Lung microvascular endothelial cell (primary cell): ENCODE results near the gene CYP2A6. TPM values are rescaled to one million over a fixed set of nuclear protein-coding genes. Genes with fewer than 3 reads are reported as not detected.
A peak's percentile ranks its signal among the peaks of the same experiment; 100 is the strongest.
"Not testable (repeated sequence)": the region's sequence is repeated elsewhere in the genome, so short reads cannot be mapped to it uniquely, and the experiment has no call there.

ENCODE experiments used
- DNase-seq, 2 donors: peaks; one replicate each; pipeline versions ENCODE4 v3.0.0 to v3.0.0-alpha.2; 2010; ENCODE audit warnings: low read depth in 2 of 2
- total RNA-seq: library from RNA; depleted of rRNA; stranded (reverse); fragments of >200 nt; gene quantifications from 2 replicates; pipeline ENCODE4 v1.2.1, GENCODE V29; 2014

CYP2A6 gene
- total RNA-seq, 1 donor from 2014 or later = not detected

DNA sequence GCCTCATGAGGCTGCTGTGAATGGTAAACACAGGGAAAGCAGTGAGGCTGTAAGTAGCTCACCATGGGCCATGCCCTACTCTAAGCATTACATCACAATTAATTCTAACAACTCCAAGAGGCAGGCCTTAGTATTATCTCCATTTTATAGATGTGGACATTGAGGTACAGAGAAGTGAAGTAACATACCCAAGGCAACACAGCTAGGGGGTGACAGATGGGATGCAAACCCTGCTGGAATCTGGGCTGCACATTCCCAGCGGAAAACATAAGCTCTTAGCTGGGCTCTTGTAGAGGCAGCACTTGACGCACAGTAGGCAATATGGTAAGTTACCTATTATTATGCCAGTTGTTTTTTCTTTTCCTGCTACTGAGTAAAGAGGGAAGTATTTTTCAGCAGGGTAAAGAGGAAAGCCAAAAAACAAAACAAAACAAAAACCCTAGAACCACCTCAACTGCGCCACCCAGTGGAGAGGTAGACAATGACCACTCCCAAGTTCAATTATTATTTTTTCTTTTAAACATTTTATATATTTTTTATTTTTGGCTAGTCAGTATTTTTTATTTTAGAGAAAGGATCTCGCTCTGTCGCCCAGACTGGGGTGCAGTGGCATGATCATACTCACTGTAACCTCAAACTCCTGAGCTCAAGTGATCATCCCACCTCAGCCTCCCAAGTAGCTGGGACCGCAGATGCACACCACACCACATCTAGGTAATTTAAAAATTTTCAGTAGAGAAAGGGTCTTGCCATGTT lies 30.6 kb downstream of the CYP2A6 start:
- peak in 1 of 2 donors; percentile 54 for DNase-seq

GRCh38 chr19:40818480-40819399 lies 31.5 kb downstream of the CYP2A6 start:
- DNase-seq = peak; percentile 51

DNA sequence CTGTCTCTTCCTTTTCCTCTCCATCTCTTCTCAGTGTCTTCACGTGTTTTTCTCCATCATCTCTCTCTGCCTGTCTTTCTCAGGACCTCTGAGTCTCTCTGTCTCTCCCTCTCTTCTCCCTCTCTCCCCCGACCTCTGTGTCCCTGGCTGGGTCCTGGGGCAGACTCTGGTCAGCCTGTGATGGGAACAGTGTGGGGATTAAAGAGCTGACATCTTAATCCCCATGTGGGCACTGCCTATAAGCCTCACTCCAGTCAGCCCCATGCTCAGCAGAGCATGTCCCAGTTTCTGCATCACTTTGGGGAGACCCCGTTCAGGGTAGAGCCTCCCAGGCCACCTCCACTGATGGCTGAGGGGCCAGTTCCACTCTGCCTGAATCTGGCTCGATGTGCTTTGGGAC lies 35.0 kb downstream of the CYP2A6 start:
- no peak for DNase-seq

GRCh38 chr19:40813182-40813581 lies 37.1 kb downstream of the CYP2A6 start:
- DNase-seq = no peak

DNA sequence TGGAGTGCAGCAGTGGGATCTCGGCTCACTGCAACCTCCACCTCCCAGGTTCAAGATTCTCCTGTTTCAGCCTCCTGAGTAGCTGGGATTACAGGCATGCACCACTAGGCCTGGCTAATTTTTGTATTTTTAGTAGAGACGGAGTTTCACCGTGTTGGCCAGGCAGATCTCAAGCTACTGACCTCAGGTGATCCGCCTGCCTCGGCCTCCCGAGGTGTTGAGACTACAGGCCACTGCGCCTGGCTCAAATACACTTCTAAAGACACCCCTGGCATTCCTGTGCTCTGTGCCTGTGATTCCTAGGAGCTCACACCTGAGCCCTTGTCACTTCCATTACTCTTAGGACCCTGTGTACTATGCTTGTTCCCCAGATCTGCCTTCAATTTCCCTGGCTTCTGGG lies 37.7 kb downstream of the CYP2A6 start:
- DNase-seq = not testable (repeated sequence)

DNA sequence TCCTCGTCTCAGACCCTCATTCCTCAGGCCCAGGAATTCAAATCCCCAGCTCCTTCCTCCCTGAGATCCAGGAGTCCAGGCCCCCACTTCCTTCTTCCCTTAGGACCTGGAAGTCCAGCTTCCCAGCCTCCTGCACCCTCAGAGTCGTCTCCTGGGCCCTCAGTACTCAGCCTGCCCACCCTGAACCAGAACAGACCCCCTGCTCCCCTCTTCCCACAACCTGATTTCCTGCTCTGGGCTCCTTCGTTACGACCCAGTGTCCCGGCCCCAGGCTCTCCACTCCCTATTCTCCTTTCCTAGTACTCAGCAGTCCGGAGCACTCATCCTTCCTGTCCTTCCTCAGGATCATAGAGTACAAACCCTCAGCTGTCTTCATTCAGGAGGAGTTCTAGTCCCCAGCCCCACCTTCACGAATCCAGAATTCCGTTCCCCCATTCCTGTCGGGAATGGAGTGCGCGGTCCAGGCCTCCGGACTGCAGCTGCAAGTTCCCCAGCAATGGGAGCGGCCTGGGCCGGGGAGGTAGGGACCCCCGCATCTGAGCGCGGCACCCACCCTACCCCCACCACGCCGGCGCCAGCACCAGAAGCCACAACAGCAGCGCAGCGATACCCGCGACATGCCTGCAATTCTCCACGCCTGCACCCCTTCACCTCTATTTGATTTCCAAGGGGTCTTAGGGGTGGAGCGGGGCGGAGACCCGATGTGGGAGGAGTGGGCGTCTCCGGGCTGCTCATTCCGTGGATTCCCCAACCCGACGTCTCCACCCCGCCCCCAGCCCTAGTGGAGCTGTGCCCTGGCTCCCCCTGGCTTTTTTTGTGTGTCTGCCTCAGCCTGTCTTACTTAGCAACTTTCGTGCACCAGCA lies 38.5 kb downstream of the CYP2A6 start:
- DNase-seq = no peak

DNA sequence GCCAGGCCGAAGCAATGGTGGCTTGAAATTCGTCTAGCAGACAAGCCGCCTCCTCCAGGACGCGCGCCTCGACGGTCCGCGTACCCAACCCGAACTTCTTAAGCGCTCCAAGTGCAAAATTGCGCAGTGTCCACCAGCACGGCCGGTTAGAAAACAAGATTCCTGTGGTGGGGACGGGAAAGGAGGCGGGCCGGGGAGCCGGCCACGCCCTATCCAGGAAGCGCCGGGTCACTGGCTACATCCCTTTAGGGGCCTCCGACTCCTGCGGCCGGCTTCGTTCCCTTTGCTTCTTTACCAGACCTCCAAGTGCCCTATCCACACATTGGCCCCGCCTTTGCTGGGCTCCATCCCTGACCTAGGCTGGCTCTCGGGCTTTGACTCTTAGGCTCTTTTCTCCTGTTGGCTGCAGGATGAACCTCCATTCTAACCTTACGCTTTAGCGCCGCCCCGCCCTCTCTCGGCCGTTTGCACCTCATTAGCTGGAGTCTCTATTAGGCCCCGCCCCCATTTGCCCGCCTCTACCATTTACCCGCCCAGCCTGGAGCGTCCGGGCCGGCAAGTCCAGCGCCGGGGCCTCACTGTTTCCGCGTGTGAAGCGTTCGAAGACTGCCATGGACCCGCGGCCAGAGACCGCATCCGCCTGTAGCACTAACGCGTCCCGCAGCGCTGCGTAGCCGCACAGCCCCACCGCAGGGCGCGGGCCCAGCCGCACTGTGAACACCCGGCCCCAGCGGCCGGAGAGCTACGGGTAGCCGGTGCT lies 39.4 kb downstream of the CYP2A6 start:
- DNase-seq = peak; percentile 80 to 81

GRCh38 chr19:40810160-40810559 lies 40.1 kb downstream of the CYP2A6 start:
- no peak for DNase-seq

- no peak for DNase-seq
Measured at GRCh38 chr19:40809358-40810086, 40.7 kb downstream of the CYP2A6 start.

- no peak for DNase-seq
Measured at GRCh38 chr19:40808497-40808896, 41.8 kb downstream of the CYP2A6 start.

GRCh38 chr19:40808021-40808325 lies 42.3 kb downstream of the CYP2A6 start:
- DNase-seq = no peak

DNA sequence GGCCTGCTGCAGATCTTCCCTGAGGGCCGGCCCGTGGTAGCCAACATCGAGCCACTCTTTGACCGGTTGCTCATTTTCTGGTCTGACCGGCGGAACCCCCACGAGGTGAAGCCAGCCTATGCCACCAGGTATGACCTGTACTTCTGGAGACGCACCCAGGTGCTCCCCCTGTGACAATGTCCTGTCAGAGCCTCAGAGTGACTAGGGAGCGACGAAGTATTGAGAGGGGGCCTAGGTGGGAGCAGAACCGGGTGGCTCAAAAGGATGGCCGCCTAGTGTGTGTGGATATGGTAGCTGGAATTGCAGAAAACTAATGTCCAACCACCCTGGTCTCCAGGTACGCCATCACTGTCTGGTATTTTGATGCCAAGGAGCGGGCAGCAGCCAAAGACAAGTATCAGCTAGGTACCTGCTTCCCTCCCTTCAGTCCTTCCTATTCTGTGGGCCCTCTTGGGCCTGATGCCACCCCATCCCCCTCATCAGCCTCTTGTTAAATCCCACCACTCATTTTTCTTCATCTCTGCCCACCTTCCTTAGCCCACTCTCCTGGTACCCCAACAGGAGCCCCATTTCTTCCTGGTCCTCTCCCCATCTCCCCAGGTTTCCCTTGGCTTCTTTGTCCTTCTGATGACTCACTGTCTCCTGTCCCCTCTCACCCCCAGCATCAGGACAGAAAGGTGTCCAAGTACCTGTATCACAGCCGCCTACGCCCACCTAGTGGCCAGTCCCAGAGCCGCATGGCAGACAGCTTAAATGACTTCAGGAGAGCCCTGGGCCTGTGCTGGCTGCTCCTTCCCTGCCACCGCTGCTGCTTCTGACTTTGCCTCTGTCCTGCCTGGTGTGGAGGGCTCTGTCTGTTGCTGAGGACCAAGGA lies 42.9 kb downstream of the CYP2A6 start:
- DNase-seq = peak; percentile 34 to 55

DNA sequence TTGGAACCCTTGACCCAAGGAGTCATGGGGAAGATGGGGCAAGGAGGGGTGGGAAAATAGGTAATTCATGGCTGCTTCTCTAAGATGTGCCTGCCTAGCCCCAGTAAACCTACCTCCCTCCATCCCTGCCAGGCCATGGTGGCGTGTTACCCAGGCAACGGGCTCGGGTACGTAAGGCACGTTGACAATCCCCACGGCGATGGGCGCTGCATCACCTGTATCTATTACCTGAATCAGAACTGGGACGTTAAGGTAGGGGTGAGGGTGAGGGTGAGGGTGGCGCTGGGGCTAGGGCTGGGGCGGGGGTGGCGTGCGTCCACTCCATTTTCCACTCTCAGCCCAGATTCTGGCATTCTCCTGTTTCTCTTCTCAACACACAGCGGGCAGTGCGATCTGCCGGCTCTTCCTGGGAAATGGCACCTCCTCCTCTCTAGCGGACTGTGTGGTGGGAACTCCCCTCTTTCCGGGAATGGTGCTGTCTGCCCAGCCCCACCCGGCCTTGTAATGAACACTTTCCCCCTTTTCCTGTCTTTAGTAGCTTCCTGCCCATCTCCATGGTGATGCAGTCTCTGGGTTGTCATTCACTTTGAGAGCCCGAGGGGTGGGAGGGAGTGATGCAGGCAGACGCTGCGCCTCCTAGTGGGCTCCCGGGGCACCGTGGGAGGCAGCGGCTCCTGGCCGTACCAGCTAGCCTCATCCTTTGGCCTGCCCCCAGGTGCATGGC lies 43.7 kb downstream of the CYP2A6 start:
- peak; percentile 99 for DNase-seq

- peak in 1 of 2 donors; percentile 60 for DNase-seq
Measured at GRCh38 chr19:40805258-40805868, 44.9 kb downstream of the CYP2A6 start.

DNA sequence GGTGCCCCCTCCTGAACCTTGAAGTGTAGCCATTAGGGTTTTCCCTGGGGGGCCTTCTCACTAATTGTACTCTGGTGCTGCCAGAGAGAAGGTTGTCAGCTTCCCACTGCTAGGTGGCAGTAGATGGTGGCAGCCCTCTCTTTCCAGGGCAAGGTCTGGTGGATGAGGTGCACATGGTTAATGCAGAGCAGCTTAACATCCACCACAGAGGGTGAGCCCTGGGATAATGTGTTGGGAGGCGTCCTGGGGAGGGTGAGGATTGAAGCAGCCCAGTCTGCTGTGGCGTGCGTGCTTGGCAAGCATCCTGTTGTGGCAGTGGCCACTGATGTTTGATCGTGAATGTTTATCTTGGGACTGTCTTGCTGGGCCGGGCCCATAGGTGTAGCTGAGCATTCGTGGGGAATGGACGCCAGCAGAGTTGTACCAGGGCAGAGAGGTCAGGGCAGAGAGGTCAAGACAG lies 45.4 kb downstream of the CYP2A6 start:
- DNase-seq = peak in 1 of 2 donors; percentile 62

GRCh38 chr19:40803857-40804782 lies 46.1 kb downstream of the CYP2A6 start:
- DNase-seq = no peak
